Peyer's patch (tissue), 4 donors: ENCODE results near the gene CEMIP2. TPM values are rescaled to one million over a fixed set of nuclear protein-coding genes. Genes with fewer than 3 reads are reported as not detected.

Source experiments
- DNase-seq, 3 donors: peaks; one replicate each; pipeline ENCODE4 v3.0.0-alpha.2; 2017 to 2019
- H3K27ac ChIP-seq, 4 donors: fragments of 200-600 bp; sonication (generic); one replicate each; pipeline ENCODE4 v1.5.1; 2016 to 2019
- H3K27me3 ChIP-seq, 2 donors: fragments of 200-600 bp; sonication (generic); one replicate each; pipeline ENCODE4 v1.5.1; 2019
- H3K36me3 ChIP-seq, 3 donors: fragments of 200-600 bp; sonication (generic); one replicate each; pipeline ENCODE4 v1.5.1; 2016 to 2019
- H3K4me1 ChIP-seq, 4 donors: fragments of 200-600 bp; sonication (generic); one replicate each; pipeline ENCODE4 v1.5.1; 2016 to 2019
- H3K4me3 ChIP-seq, 4 donors: fragments of 200-600 bp; sonication (generic); 1 replicate in 3 of 4; 2 replicates in 1 of 4; pipeline ENCODE4 v1.5.1; 2016 to 2019; ENCODE audit warnings: mild to moderate bottlenecking in 1 of 4
- H3K9me3 ChIP-seq, 4 donors: fragments of 200-600 bp; sonication (generic); one replicate each; pipeline ENCODE4 v1.5.1; 2016 to 2019; ENCODE audit warnings: mild to moderate bottlenecking in 1 of 4
- POLR2A ChIP-seq, 2 donors: fragments of 450-650 bp; IDR thresholded peaks; one replicate each; pipeline ENCODE4 v1.5.1; 2017; ENCODE audit warnings: antibody characterized with exemption in 2 of 2, mild to moderate bottlenecking in 2 of 2, moderate library complexity in 2 of 2
- total RNA-seq, 4 donors: library from RNA; depleted of rRNA; stranded (reverse); fragments of >200 nt; gene quantifications; one replicate each; pipeline ENCODE4 v1.1.0, GENCODE V29; 2016
- TF ChIP-seq, protein P1 (sequence below), 6 experiments: fragments of 450-650 bp in 4 of 6; fragments of 200-600 bp in 2 of 6; sonication (generic) in 1 of 6; IDR thresholded peaks; one replicate each; pipeline ENCODE4 v1.5.1; 2017 to 2019; ENCODE audit warnings: antibody characterized with exemption in 6 of 6, mild to moderate bottlenecking in 3 of 6, moderate library complexity in 1 of 6

The CEMIP2 gene, protein sequence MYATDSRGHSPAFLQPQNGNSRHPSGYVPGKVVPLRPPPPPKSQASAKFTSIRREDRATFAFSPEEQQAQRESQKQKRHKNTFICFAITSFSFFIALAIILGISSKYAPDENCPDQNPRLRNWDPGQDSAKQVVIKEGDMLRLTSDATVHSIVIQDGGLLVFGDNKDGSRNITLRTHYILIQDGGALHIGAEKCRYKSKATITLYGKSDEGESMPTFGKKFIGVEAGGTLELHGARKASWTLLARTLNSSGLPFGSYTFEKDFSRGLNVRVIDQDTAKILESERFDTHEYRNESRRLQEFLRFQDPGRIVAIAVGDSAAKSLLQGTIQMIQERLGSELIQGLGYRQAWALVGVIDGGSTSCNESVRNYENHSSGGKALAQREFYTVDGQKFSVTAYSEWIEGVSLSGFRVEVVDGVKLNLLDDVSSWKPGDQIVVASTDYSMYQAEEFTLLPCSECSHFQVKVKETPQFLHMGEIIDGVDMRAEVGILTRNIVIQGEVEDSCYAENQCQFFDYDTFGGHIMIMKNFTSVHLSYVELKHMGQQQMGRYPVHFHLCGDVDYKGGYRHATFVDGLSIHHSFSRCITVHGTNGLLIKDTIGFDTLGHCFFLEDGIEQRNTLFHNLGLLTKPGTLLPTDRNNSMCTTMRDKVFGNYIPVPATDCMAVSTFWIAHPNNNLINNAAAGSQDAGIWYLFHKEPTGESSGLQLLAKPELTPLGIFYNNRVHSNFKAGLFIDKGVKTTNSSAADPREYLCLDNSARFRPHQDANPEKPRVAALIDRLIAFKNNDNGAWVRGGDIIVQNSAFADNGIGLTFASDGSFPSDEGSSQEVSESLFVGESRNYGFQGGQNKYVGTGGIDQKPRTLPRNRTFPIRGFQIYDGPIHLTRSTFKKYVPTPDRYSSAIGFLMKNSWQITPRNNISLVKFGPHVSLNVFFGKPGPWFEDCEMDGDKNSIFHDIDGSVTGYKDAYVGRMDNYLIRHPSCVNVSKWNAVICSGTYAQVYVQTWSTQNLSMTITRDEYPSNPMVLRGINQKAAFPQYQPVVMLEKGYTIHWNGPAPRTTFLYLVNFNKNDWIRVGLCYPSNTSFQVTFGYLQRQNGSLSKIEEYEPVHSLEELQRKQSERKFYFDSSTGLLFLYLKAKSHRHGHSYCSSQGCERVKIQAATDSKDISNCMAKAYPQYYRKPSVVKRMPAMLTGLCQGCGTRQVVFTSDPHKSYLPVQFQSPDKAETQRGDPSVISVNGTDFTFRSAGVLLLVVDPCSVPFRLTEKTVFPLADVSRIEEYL (N-terminal part only)
- total RNA-seq, result 100 to 1,000 TPM in 3 of 4 donors, 10 to 100 TPM in 1; 79.2 to 243 (median 215) TPM

DNA sequence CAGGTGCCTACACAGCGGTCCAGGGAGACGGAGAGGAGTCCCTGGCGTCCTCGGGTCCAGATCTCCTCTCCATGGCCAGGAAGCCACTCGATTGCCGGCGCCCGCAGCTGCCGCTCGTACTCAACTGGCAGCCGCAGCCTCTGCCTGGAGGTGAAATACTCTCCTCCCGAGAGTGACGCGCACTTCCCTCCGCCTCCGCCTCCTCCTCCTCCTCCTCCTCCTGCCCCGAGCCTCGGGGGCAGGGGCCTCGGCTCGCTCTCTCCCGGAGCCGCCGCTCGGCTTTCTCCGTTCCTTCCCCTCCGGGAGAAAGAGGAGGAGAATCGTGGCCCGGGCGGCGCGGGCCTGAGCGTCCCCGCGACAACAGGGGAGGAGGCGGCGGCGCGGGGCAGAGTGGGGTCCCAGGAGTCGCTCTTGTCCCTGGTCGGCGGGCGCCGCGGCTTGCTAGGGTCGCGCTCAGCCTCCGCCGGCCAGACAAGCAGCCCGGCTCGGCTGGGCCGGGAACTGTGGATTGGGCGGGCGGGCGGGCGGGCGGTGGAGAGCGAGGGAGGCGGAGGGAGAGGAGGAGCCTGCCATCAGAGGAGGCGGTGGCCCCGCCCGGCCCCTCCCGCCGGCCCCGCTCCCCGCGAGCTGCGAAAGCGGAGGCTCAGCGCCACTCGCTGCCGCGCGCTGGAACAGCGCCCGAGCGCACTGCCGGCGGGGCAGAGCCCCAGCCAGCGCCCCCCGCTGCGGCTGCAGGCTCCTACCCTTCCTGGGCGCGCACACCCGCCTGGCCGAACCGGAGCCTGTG lies at the start of gene CEMIP2:
Gene CEMIP2 (minus strand): TSS at position 126 of the 787 bp plus-strand sequence. CDS start 18,140 bp downstream, outside the sequence.
- Histone ChIP-seq H3K4me3 (peak within 1 kb of the TSS; percentile 59 to 97 (median 89)), H3K4me1 (peaks cover 0 to 30% (median 14%) of the 10 kb centered on the region in 4 donors), H3K9me3 (no peaks in the 10 kb centered on the region), H3K27ac (peak within 1 kb of the TSS; percentile 92 to 99 (median 99)), H3K36me3 (no peaks in the 10 kb centered on the region), H3K27me3 (no peaks in the 10 kb centered on the region)
- peak; percentile 83 to 96 (median 95) for DNase-seq
- peak; percentile 92 to 96 for TF ChIP-seq POLR2A (IDR thresholded peaks at IDR 0.05)
- TF ChIP-seq, protein P1, sequence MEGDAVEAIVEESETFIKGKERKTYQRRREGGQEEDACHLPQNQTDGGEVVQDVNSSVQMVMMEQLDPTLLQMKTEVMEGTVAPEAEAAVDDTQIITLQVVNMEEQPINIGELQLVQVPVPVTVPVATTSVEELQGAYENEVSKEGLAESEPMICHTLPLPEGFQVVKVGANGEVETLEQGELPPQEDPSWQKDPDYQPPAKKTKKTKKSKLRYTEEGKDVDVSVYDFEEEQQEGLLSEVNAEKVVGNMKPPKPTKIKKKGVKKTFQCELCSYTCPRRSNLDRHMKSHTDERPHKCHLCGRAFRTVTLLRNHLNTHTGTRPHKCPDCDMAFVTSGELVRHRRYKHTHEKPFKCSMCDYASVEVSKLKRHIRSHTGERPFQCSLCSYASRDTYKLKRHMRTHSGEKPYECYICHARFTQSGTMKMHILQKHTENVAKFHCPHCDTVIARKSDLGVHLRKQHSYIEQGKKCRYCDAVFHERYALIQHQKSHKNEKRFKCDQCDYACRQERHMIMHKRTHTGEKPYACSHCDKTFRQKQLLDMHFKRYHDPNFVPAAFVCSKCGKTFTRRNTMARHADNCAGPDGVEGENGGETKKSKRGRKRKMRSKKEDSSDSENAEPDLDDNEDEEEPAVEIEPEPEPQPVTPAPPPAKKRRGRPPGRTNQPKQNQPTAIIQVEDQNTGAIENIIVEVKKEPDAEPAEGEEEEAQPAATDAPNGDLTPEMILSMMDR (IDR thresholded peaks at IDR 0.05), result peak in 5 of 6 experiments; percentile 8 to 75 (median 64)

DNA sequence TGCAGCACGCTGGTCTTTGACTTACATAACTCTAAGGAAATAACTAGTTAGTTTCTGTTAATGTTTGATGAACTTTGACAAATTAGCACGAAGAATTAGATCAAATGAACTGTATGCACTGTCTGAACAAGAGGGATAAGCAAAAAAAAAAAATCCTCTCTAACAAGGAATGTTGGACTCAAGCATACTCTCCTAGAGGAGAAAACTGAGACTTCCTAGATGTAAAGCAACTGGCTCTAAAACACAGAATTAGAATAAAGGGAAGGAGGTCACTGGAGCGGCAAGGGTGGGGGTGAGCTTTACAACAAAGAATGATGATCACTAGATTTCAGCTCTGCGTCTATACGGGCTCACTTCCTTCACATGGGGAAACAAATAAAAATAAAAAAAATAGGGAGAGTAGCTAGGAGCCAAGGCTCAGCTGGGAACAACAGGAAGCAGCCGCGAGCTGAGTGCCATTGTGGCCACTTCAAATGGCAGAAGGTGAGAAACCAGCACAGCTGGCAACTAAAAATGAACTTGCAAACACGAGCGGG lies 48.7 kb upstream of the CEMIP2 start:
- Histone ChIP-seq H3K4me1 (no peaks in the 10 kb centered on the region), H3K36me3 (no peaks in the 10 kb centered on the region), H3K4me3 (no peak overlapping the region), H3K27me3 (no peaks in the 10 kb centered on the region), H3K27ac (no peak overlapping the region), H3K9me3 (no peaks in the 10 kb centered on the region)
- DNase-seq, result no peak
- no peak for TF ChIP-seq POLR2A (IDR thresholded peaks at IDR 0.05)
- TF ChIP-seq, protein P1 (IDR thresholded peaks at IDR 0.05), result no peak

DNA sequence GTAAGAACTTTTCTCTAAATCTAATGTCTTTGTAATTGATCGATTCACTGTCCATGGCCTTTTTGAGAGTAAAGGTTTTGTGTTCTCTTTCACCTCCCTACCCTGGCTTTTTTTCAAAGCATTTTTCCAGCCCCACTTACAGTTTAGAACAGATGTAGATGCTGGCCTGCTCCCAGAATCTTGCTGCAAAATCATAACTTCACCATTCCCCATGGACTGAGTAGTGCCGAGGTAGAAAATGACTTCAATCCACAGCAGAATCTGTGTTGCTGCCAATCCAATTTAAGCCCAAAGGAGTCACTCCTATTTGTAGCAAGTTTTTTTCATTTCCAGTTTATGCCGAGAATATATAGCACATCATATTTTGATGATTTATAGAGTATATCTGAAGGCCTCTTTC lies 46.5 kb upstream of the CEMIP2 start:
- TF ChIP-seq POLR2A (IDR thresholded peaks at IDR 0.05), result no peak
- TF ChIP-seq, protein P1 (IDR thresholded peaks at IDR 0.05), result no peak
- no peaks in the 10 kb centered on the region for H3K9me3 ChIP-seq
- no peaks in the 10 kb centered on the region for H3K36me3 ChIP-seq
- no peak overlapping the region for H3K27ac ChIP-seq
- H3K4me3 ChIP-seq, result no peak overlapping the region
- H3K27me3 ChIP-seq, result no peaks in the 10 kb centered on the region
- DNase-seq, result no peak
- H3K4me1 ChIP-seq, result no peaks in the 10 kb centered on the region

DNA sequence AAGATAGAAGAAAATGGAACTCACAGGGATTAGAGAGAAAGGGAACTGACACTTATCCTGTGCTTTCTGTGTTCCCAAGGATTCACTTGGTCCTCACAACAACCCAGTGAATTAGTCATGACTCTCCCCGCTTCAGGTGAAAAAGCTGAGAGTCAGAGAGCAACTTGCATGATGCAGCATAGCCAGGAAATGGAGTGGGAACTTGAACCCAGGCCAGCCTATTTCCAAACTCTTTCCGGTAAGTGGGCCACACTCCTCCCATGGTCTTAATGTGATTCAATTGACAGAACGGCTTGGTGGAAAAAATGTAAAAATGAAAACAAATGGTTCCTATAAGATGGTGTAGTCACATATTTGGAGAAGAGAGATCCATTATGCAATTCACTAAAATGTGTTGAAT lies 45.9 kb upstream of the CEMIP2 start:
- no peak for DNase-seq
- Histone ChIP-seq H3K36me3 (no peaks in the 10 kb centered on the region), H3K4me3 (no peak overlapping the region), H3K27ac (no peak overlapping the region), H3K27me3 (no peaks in the 10 kb centered on the region), H3K9me3 (no peaks in the 10 kb centered on the region), H3K4me1 (no peaks in the 10 kb centered on the region)
- TF ChIP-seq, protein P1 (IDR thresholded peaks at IDR 0.05), result no peak
- TF ChIP-seq POLR2A (IDR thresholded peaks at IDR 0.05), result no peak
